PC-3 (cell line): ENCODE measurements around the gene BRD4.

Source experiments
- CTCF ChIP-seq: fragments of 300-600 bp; sonication (generic); conservative IDR thresholded peaks from 2 replicates; pipeline ENCODE4 v1.5.1; 2017; ENCODE audit warnings: antibody characterized with exemption, low read depth, mild to moderate bottlenecking, low read length
- EZH2 ChIP-seq: fragments of 300-600 bp; sonication (generic); IDR thresholded peaks from one replicate; pipeline ENCODE4 v1.6.1; 2017; ENCODE audit warnings: antibody characterized with exemption, mild to moderate bottlenecking, low read length; ENCODE audit not compliant: unreplicated experiment
- EZH2phosphoT487 ChIP-seq: fragments of 300-600 bp; sonication (generic); IDR thresholded peaks from 2 replicates; pipeline ENCODE4 v1.6.1; 2018; ENCODE audit warnings: mild to moderate bottlenecking, antibody characterized with exemption, low read length, borderline replicate concordance

- no peak for TF ChIP-seq CTCF
- TF ChIP-seq EZH2phosphoT487: no peak
- no peak for TF ChIP-seq EZH2
Observed at GRCh38 chr19:15292140-15292539, 40.2 kb downstream of the BRD4 start.
